Chondrocyte (in vitro differentiated cells): Measurements from ENCODE around the gene SHISA2. TPM values are rescaled to one million over a fixed set of nuclear protein-coding genes. Genes with fewer than 3 reads are reported as not detected.

Source experiments
- DNase-seq: peaks from one replicate; pipeline ENCODE4 v3.0.0; 2021; ENCODE audit warnings: mixed read lengths, low spot score
- H3K27ac Mint-ChIP-seq: one replicate; pipeline ENCODE4 v1.8.0; 2021; ENCODE audit warnings: mild to moderate bottlenecking, moderate library complexity, mixed read lengths; ENCODE audit not compliant: unreplicated experiment
- H3K27me3 Mint-ChIP-seq: 2 replicates; pipeline ENCODE4 v1.8.0; 2021; ENCODE audit warnings: low read depth, mixed read lengths
- H3K36me3 Mint-ChIP-seq: 2 replicates; pipeline ENCODE4 v1.8.0; 2021; ENCODE audit warnings: low read depth, mixed read lengths
- H3K4me1 Mint-ChIP-seq: 2 replicates; pipeline ENCODE4 v1.8.0; 2021; ENCODE audit warnings: low read depth, mild to moderate bottlenecking, mixed read lengths
- H3K4me3 Mint-ChIP-seq: one replicate; pipeline ENCODE4 v1.8.0; 2021; ENCODE audit warnings: mild to moderate bottlenecking, moderate library complexity, mixed read lengths; ENCODE audit not compliant: unreplicated experiment
- H3K9me3 Mint-ChIP-seq: 2 replicates; pipeline ENCODE4 v1.8.0; 2021; ENCODE audit warnings: low read depth, mixed read lengths
- CTCF ChIP-seq: fragments of 200-600 bp; sonication (generic); IDR thresholded peaks from 2 replicates; pipeline ENCODE4 v1.5.0; 2021; ENCODE audit warnings: antibody characterized with exemption, mild to moderate bottlenecking, moderate library complexity
- total RNA-seq: library from RNA; stranded (reverse); gene quantifications from 3 replicates; pipeline ENCODE4 v1.2.1, GENCODE V29; 2021

The SHISA2 gene
- total RNA-seq, 1 donor from 2014 or later = 113 TPM

GRCh38 chr13:26062853-26063444, 11.1 kb upstream of the SHISA2 start:
- Mint-ChIP-seq H3K4me3 (no peak overlapping the region), H3K4me1 (peaks cover 36% of the 10 kb centered on the region), H3K36me3 (no peaks in the 10 kb centered on the region), H3K27ac (peak overlapping the region; percentile 68), H3K9me3 (no peaks in the 10 kb centered on the region), H3K27me3 (no peaks in the 10 kb centered on the region)
- TF ChIP-seq CTCF = peak; percentile 93
- no peak for DNase-seq

- Mint-ChIP-seq H3K9me3 (no peaks in the 10 kb centered on the region), H3K27ac (peak overlapping the region; percentile 81), H3K4me1 (peaks cover 36% of the 10 kb centered on the region), H3K36me3 (no peaks in the 10 kb centered on the region), H3K27me3 (no peaks in the 10 kb centered on the region), H3K4me3 (no peak overlapping the region)
- DNase-seq = no peak
- TF ChIP-seq CTCF = no peak
Observed at GRCh38 chr13:26061947-26062346, 10.1 kb upstream of the SHISA2 start.

- no peaks in the 10 kb centered on the region for H3K36me3 Mint-ChIP-seq
- no peak for DNase-seq
- no peaks in the 10 kb centered on the region for H3K9me3 Mint-ChIP-seq
- no peak for TF ChIP-seq CTCF
- peaks cover 36% of the 10 kb centered on the region for H3K4me1 Mint-ChIP-seq
- H3K27me3 Mint-ChIP-seq = no peaks in the 10 kb centered on the region
- no peak overlapping the region for H3K4me3 Mint-ChIP-seq
- H3K27ac Mint-ChIP-seq = peak overlapping the region; percentile 41
Observed at GRCh38 chr13:26061256-26061655, 9.4 kb upstream of the SHISA2 start.

- peak overlapping the region; percentile 84 for H3K27ac Mint-ChIP-seq
Observed at GRCh38 chr13:26060357-26060756, 8.5 kb upstream of the SHISA2 start.

GRCh38 chr13:26058704-26059103, 6.9 kb upstream of the SHISA2 start:
- Mint-ChIP-seq H3K9me3 (no peaks in the 10 kb centered on the region), H3K4me1 (peaks cover 36% of the 10 kb centered on the region), H3K36me3 (no peaks in the 10 kb centered on the region), H3K27me3 (no peaks in the 10 kb centered on the region), H3K27ac (no peak overlapping the region), H3K4me3 (no peak overlapping the region)
- no peak for TF ChIP-seq CTCF
- DNase-seq = no peak

More at GRCh38 chr13:26060357-26060756, 8.5 kb upstream of the SHISA2 start:
- H3K27me3 Mint-ChIP-seq = no peaks in the 10 kb centered on the region
- no peak overlapping the region for H3K4me3 Mint-ChIP-seq
- no peak for DNase-seq
- H3K9me3 Mint-ChIP-seq = no peaks in the 10 kb centered on the region
- H3K36me3 Mint-ChIP-seq = no peaks in the 10 kb centered on the region
- TF ChIP-seq CTCF = no peak
- peaks cover 36% of the 10 kb centered on the region for H3K4me1 Mint-ChIP-seq
